HG03103 (cell line): ENCODE data around the gene MYH9.

Source experiments
- ATAC-seq: cut with Tn5 transposase; IDR thresholded peaks from one replicate; pipeline ENCODE4 v1.9.1; 2021; ENCODE audit warnings: low read depth; ENCODE audit not compliant: unreplicated experiment

MYH9 gene

DNA sequence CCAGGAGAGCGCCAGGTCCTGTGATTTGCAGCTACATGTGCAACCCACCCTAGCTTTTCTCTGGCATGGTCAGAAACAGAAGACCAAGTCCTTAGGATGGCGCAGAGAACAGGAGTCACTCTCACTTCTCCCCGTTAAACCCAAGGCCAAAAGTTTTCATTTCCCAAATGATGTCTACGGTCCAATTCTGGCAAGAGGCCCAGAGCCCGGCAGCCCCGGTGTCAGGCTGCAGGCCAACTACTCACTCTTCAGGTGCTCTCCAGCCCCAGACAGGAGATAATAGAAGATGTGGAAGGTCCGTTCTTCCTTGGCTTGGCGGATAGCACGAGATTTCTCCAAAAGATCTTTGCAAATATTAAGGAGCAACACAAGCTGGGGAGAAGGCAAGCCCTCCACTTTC, 67.2 kb downstream of the MYH9 start:
- ATAC-seq, result no peak

- ATAC-seq, result no peak
These were observed 67.9 kb downstream of the MYH9 start for GRCh38 chr22:36319595-36320497.

DNA sequence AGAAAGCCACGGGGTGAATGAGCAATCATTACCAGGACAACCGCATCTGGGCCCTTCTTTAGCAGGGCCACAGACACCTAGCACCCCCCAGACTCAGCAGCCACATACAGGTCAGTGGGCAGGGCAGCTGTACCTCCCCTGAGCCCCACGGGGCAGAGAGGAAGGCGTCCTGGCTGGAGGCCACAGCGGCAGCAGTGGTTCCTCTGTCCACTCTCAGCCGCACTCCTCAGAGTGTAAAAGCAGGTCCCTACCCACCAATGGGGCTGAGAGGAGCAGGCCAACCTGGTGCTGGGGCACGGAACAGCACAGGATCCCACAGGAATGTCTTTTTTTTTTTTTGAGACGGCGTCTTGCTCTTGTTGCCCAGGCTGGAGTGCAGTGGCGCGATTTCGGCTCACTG, 69.3 kb downstream of the MYH9 start:
- ATAC-seq, result no peak

DNA sequence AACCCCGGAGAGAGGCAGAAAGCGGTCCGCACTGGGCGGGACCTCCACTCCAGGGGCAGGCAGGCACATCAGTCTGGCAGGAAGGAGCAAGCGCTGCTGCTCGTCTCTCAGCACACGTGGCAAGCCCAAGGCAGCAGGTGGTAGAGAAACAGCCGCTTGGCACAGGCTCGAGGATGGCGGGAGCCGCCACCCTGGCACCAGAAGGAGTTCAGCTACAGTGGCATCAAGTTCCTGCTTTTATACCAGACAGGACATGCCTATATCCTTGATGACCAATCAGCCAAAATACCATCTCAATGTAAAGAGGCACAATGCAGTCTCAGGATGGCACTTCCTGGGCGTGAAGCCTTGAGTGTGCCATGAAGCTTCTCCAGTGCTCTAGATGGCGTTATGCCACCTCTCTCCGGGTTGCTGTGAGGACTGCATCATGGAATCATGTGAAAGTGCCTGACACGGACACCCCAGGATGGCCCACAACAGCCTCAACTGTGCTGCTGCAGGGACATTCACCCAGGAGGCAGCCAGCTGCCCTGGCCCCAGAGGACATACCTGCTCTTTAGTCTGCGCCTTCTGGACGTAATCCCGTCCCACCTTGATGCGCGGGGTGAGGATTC, 70.0 kb downstream of the MYH9 start:
- ATAC-seq, result no peak

GRCh38 chr22:36316419-36316818, 71.3 kb downstream of the MYH9 start:
- ATAC-seq, result no peak

GRCh38 chr22:36315325-36315724, 72.4 kb downstream of the MYH9 start:
- ATAC-seq, result no peak

DNA sequence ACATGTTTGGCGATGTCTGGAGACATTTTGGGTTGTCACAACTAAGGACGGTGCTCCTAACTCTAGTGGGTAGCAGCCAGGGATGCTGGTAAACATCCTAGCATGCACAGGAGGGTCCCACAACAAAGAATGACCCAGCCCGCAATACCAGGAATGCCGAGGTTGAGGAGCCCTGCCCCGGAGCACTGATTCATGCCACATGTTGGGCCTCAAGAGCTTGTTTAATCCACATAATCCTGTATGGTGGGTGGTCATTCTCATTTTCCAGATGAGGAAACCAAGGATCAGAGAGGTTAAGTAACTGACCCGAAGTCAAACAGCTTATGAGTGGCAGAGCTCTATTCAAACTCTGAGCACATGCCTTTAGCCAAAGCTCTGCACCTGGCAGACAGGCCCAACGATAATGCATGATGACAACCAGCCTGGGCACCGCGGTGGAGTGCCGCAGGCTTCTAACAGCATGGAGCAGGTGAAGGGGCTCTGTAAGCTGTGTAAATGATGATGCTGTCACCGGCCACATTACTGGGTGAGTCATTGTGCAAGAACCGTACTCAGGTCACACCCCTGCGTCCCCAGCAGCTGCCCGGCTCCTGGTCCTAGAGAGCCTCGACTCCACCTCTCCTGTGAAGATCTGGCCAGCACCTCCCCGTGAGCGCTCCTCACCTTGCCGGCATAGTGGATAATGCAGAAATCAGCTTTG, 76.2 kb downstream of the MYH9 start:
- no peak for ATAC-seq

- ATAC-seq, result no peak
These were observed 78.9 kb downstream of the MYH9 start for GRCh38 chr22:36308880-36309279.

- no peak for ATAC-seq
These were observed 81.5 kb downstream of the MYH9 start for GRCh38 chr22:36306227-36306626.

DNA sequence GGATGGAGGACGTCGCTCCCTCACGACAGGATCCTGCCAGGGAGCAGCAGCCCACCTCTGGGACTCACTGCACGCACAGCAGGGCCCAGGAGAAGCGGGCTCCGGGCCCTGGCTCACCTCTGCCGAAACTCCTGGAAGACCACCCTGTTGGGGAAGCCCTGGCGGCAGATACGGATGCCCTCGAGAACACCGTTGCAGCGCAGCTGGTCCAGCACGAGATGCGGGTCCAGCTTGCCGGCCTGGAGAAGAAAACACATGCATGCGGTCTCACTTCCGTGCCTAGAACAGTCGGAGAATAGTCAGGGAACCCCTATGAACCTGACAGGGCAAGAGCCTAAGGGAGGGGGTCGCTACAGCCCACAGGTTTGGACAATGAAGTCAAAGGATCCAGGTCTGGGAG, 82.0 kb downstream of the MYH9 start:
- no peak for ATAC-seq

DNA sequence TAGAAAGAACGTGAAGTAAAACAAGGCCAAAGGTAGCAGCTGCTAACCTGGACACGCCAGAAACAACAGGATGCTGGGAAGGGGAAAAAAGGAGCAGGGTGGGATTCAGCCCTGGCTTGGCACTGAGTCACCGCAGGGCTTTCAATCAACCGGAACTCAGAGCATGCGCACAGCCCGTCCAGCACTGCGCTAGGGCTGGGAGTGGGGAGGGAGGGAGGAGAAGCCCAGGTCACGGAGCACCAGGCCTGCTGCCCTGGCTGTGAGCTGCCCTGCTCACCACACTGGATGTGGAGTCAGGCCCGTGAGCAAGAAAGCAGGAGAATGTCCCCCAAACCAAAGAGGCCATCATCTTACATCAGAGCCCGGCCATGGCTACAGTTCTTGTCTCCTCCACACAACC, 83.3 kb downstream of the MYH9 start:
- no peak for ATAC-seq

- ATAC-seq, result no peak
These were observed 83.9 kb downstream of the MYH9 start for GRCh38 chr22:36303874-36304273.

- no peak for ATAC-seq
These were observed 84.7 kb downstream of the MYH9 start for GRCh38 chr22:36303115-36303467.

DNA sequence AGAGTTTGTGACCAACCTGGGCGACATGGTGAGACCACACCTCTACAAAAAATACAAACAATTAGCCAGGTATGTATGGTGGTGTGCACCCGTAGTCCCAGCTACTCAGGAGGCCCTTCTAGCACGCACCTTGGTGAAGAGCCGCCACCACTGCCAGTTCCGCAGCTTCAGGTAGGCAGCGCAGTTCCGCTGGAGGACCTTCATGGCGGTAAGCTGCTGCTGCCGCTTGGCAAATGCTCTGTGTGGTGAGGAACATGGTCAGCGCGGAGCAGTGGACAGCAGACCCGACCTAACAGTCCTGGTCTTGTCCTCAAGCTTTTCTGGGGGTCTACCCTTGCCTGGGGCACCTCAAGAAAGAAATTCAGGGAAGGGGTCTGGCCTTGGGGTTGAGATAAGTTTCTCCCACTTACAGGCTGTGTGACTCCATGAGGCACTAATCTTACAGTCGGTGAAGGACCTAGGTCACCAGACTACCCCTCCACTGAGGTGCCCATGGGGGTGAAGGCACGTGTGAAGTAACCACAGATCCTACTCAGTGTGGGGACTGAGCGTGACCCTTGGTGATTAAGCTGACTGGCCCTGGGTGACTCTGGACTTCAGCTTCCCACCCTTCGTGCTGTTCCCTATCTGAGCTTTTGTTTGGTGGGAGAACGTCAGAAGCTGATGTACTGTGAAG, 85.2 kb downstream of the MYH9 start:
- ATAC-seq, result no peak

GRCh38 chr22:36301851-36302250, 85.9 kb downstream of the MYH9 start:
- no peak for ATAC-seq

DNA sequence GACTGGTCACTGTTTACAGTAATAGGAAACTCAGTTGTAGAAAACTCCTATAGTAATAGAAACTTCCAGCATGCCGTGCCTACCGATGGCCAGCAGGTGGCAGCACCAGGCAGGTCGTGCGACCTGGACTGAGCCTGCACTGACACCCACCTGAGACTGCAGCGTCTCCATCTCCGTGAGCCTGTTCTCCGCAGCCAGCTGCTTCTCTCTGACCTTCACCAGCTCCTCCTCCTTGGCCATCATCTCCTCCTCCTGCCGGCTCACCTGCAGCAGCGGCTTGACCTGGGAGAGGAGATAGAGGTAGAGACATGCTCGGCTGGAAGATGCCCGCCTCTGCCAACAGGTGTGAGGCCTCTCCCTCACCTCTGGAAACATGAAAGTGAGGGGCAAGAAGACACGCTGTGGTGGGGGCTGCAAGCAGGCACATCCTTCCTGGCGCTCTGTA, 86.4 kb downstream of the MYH9 start:
- no peak for ATAC-seq

- ATAC-seq, result no peak
These were observed 87.2 kb downstream of the MYH9 start for GRCh38 chr22:36300396-36301212.

DNA sequence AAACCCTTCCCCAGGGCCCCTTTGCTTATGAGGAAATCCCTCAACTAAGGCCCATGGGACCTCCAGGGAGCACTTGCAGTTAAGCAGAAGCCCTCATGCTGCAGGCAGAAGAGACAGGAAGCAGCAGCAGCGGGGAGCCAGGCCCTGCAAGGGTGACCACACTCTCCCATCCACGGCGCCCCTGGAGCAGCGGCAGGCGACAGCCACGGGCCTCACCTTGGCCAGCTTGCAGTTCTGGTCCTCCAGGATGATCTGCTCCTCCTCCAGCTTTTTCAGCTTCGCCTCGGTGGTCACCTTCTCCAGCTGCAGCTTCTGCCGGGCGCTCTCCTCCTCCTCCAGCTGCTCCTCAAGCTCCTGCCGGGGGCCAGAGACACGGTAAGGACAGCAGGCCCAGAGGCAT, 87.9 kb downstream of the MYH9 start:
- ATAC-seq, result no peak

GRCh38 chr22:36299295-36299694, 88.5 kb downstream of the MYH9 start:
- no peak for ATAC-seq

- ATAC-seq, result no peak
These were observed 89.2 kb downstream of the MYH9 start for GRCh38 chr22:36298601-36299000.
